Activated CD4-positive, alpha-beta T cell treated with anti-CD3 and anti-CD28 coated beads for 1 hour (primary cell): ENCODE data around the gene CLDN11.

Experiments
- DNase-seq: peaks from one replicate; pipeline ENCODE4 v3.0.0-alpha.2; 2020

Gene CLDN11

GRCh38 chr3:170418422-170419398 lies at the start of gene CLDN11:
Gene CLDN11, plus strand, starts transcription at chr3:170418868. Its CDS starts 199 bp downstream, at chr3:170419067.
- no peak for DNase-seq

GRCh38 chr3:170368921-170369320 lies 49.7 kb upstream of the CLDN11 start:
- DNase-seq, result no peak

DNA sequence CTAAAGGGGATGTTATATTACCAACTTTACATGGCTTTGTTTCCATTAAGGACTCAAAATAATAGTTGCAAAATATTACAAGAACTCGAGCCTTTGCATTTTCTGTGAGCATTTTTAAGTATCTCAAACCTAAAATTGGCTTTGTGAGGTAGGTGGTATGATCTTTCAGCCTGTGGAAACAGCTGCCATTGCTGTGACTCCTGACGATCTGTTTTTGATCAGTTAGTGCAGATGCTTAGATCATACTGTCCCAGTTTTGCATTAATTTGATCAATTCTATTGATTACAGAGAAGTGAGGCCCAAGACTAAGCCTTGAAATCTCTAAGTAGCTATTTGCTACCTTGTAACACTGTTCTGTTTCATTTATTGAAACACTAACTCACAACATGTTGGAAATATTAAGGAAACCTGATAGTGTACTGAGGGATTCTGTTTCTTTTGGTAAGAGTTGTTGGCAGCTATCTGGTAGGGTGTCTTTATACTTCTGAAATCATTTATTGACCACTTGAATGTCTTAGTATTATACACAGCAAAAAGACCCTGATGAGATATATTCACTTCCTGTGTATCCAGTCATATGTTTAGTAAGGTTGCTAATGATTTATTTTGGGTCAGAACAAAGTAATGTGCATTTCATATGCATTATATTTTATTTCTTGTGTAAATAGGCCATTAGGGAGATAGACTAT lies 46.3 kb upstream of the CLDN11 start:
- no peak for DNase-seq

GRCh38 chr3:170383567-170383966 lies 35.1 kb upstream of the CLDN11 start:
- DNase-seq, result no peak

DNA sequence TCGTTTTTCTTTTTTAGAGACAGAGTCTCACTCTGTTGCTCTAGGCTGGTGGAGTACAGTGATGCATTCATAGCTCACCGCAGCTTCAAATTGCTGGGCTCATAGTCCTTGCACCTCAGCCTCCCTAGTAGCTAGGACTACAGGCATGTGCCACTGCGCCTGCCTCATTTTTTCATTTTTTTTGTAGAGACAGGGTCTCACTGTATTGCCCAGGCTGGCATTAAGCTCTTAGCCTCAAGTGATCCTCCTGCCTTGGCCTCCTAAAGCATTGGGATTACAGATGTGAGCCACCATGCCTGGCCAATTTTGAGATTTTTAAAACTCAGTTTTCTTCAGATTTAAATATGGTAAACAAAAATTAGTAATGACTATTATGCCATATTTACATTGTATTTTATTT lies 32.2 kb upstream of the CLDN11 start:
- no peak for DNase-seq

GRCh38 chr3:170387950-170388349 lies 30.7 kb upstream of the CLDN11 start:
- DNase-seq, result no peak

- no peak for DNase-seq
Measured at GRCh38 chr3:170391108-170391507, 27.6 kb upstream of the CLDN11 start.

DNA sequence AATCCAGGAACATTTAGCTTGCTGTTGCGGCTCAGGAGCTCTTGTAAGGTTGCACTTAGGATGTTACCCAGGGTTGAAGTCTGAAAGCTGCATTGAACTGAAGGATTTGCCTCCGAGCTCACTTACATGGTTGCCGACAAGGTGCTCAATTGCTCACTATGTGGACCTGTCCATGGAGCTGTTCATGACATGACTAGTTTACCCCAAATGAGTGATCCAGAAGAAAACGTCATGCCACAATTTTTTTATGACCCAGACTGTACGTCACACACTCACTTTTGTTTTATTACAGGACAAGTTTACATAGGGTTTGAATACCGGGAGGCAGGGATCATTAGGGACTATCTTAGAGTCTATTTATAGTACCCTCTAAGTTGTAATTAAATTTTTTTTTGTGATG lies 21.0 kb upstream of the CLDN11 start:
- DNase-seq, result no peak

GRCh38 chr3:170405101-170405500 lies 13.6 kb upstream of the CLDN11 start:
- no peak for DNase-seq

DNA sequence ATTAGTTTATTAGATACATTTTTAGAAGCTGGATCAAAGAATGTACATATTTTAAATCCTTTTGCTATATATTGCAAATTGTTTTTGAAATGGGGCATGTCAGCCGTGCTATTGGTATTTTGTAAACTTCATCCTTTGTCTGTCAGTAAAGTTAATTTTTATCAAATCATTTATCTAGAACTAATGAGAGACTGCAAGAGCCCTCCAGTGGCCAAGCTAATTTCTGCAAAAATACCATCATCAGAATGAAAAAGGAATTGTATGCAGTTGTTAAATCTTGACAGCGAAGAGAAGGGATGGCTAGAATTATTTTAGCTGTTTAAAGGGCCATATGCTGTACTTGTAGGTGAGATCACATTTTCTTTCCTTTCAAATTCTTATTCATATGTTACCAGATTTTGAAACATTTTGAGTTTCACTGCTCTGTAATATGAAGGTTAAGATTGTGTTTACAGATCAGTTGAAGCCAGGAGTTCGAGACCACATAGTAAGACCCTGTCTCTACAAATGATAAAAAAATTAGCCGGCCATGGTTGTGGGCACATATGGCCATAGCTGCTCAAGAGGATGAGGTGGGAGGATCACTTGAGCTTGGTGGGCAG lies 8.1 kb upstream of the CLDN11 start:
- DNase-seq, result no peak

DNA sequence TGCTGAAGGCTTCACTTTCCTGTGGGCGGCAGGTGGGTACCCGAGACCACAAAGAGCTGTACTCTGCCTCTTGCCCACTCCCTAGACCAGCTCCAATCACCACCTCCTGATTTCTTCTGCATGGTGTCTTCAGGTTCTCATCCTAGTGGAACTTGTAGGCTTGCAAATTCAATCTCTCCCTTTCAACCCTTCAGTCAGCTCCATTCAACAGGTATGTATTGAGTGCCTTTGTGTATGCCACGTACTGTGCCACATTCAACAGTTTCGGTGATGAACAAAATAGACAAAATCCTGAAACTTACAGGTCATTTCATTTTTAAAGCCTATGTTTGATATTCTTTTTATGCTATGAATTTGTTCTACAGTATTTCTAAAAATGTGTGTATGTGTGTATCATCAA lies 5.4 kb upstream of the CLDN11 start:
- no peak for DNase-seq

DNA sequence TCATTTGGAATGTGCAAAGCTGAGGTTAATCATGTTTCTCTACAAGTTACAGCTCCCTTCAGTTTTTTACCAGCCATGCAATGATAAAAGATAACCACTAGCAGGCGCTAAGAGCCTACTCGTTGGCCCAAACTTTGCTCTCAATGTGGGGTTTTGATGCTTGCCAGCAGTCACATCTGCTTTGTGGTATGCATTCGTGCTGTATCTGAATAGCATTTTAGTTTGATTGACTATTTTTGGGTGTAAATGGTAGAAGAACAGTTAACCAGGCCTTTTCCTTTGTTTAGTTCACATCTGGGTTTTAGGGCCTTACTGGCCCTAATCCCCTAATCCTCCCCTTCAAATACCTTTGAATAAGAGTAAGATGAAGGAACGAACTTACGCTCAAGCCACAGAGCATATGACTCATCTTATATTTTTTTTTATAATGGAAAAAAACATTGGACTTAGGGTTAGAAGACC lies 4.4 kb upstream of the CLDN11 start:
- no peak for DNase-seq

DNA sequence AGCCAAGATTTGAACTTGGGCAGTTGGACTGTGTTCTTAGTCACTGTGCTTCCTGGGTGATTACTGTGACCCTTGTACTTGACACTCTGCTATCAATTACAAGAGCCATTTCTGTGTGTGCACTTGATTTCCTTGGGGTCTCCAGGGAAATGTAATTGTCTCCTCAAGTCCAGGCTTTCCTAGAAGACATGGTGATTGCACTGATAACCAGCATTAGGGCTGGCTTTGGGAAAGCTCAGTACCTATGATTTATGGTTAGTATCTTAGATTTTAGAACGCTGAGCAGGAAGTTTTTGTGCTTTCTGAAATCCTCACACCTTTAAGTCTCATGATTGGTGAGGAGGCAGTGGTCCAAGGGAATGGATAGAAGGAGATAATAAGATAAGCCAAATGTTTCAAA lies 1.6 kb upstream of the CLDN11 start:
- DNase-seq, result no peak

DNA sequence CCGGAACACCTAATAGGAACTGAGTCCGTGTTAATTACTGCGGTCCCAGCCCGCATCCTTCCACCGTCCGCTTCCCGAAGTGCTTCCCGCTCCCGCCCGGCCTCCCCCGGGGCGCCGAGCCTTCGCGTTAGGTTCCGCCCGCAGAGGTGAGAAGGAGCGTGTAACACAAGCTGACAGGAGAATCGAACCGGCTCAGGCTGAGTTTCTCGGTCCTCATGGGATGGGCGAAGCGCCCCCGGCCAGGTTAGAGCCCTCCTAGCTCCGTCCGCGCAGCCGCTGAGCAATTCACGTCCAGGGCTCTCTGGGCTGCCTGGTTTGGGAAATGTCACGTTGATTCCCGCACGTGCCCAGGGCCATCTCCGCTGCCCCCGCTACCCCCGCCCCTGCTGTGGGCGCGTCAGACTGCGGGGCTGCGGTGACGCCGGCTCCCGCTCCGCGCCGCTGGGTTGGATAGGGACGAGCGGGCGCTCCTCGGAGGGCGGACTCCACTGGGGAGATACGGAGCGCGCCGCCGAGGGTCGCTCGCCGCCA lies 954 bp downstream of the CLDN11 start:
- no peak for DNase-seq

- DNase-seq, result no peak
Measured at GRCh38 chr3:170420307-170420821, 1.7 kb downstream of the CLDN11 start.

DNA sequence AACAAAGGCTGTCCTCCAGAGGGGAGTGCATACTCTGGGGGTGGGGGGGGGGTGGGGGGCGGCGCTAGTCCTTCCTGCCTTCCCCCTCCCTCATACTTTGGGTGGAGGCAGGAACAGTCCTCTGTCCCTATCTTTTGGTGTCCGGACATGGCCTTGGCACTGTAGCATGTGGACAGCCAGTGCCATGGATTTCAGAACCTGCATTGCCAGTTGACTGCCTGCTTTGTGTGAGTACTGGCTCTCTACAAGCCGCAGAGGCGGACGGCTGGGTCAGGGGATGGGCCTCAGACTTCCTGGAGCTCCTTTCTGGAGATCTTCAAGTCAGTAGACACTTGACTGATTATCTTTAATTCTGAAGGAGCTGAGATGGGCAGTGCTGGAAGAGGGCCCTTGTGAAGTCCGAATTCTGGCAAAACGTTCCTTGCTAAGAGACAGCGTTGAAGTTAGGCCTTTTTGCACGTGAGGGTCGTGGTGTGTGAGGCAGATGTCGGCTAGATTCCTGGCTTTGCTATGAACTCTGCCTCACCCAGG lies 2.5 kb downstream of the CLDN11 start:
- no peak for DNase-seq

- no peak for DNase-seq
Measured at GRCh38 chr3:170421758-170422157, 3.1 kb downstream of the CLDN11 start.

DNA sequence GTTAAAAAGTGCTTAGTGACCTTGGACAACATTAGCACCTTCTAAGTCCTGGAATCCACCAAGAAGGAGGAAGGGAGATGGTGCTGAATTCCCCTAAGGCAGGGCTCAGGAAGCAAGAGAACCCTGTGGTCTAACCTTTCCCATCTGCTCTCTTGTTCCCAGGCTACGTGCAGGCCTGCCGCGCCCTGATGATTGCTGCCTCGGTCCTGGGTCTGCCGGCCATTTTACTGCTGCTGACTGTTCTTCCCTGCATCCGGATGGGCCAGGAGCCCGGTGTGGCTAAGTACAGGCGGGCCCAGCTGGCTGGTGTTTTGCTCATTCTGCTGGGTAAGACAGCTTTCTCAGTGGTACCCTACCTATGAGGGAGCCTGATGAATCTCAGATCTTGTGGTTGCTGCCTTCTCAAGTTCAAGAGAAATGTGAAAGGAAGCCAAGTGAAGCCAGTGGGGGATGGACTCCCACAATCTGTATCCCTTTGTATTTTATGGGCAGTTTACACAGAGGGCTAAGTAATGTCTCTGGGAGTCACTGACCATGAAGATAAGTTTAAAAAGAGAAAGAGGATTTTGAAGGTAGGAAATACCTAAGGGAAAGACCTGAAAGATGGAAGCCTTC lies 4.4 kb downstream of the CLDN11 start:
- DNase-seq, result no peak

DNA sequence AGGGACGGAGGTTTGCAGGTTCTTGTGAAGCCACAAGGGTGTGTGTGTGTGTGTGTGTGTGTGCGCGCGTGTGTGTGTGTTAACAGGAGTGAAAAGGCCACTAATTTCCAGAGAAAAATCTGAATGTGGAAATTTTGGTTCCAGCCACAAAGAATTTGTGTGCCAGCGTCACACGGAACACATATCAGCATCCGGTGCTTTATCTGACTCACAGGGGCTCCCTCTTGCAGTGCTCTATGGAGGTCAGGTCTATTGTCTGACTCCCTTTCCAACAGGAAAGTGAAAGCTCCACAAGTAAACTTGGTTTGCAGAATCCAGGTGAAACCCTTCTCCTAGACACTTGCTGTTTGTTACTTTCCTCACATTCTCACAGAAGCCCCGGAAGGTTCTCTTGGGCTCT lies 6.2 kb downstream of the CLDN11 start:
- no peak for DNase-seq

GRCh38 chr3:170425491-170426239 lies 7.0 kb downstream of the CLDN11 start:
- no peak for DNase-seq

GRCh38 chr3:170426240-170426797 lies 7.7 kb downstream of the CLDN11 start:
- no peak for DNase-seq
